AG04450 (cell line): ENCODE data around the gene DYSF. TPM values are rescaled to one million over a fixed set of nuclear protein-coding genes. Genes with fewer than 3 reads are reported as not detected.

Experiments used
- CTCF ChIA-PET: fragments of 300-600, 350-600 bp; formaldehyde crosslinking; extraction: SDS; loops from one replicate; lab custom pipeline; 2022; ENCODE audit warnings: antibody characterized with exemption, inconsistent platforms; lab: Charles Lee
- POLR2A ChIA-PET: fragments of 350-600 bp; formaldehyde crosslinking; extraction: SDS; loops from one replicate; lab custom pipeline; 2021; ENCODE audit warnings: antibody characterized with exemption, inconsistent platforms; lab: Yijun Ruan, JAX
- DNase-seq: peaks from one replicate; pipeline ENCODE4 v3.0.0-alpha.2; 2011; ENCODE audit warnings: low read depth, low spot score
- H3K27ac ChIP-seq: one replicate; pipeline ENCODE4 v1.5.1; 2012; ENCODE audit warnings: low read depth, low read length, control low read depth
- H3K27me3 ChIP-seq: one replicate; pipeline ENCODE4 v1.6.0; 2012; ENCODE audit warnings: low read length; ENCODE audit not compliant: control insufficient read depth, insufficient read depth
- H3K4me3 ChIP-seq: 2 replicates; pipeline ENCODE4 v1.5.1; 2011; ENCODE audit warnings: mild to moderate bottlenecking, low read depth, low read length, control low read depth
- H3K9me3 ChIP-seq: 2 replicates; pipeline ENCODE4 v1.5.1; 2012; ENCODE audit warnings: low read length; ENCODE audit not compliant: control insufficient read depth, insufficient read depth
- polyA plus RNA-seq: library from polyadenylated mRNA; depleted of rRNA; stranded (reverse); fragments of >200 nt; gene quantifications from 2 replicates; pipeline ENCODE4 v1.2.3, GENCODE V29; 2011
- TF ChIP-seq, protein P1 (sequence below): IDR thresholded peaks from 2 replicates; pipeline ENCODE4 v1.5.1; 2011; ENCODE audit warnings: low read depth, low read length, control low read depth, inconsistent platforms

The DYSF gene
- polyA plus RNA-seq, 1 experiment: 0.07 TPM

DNA sequence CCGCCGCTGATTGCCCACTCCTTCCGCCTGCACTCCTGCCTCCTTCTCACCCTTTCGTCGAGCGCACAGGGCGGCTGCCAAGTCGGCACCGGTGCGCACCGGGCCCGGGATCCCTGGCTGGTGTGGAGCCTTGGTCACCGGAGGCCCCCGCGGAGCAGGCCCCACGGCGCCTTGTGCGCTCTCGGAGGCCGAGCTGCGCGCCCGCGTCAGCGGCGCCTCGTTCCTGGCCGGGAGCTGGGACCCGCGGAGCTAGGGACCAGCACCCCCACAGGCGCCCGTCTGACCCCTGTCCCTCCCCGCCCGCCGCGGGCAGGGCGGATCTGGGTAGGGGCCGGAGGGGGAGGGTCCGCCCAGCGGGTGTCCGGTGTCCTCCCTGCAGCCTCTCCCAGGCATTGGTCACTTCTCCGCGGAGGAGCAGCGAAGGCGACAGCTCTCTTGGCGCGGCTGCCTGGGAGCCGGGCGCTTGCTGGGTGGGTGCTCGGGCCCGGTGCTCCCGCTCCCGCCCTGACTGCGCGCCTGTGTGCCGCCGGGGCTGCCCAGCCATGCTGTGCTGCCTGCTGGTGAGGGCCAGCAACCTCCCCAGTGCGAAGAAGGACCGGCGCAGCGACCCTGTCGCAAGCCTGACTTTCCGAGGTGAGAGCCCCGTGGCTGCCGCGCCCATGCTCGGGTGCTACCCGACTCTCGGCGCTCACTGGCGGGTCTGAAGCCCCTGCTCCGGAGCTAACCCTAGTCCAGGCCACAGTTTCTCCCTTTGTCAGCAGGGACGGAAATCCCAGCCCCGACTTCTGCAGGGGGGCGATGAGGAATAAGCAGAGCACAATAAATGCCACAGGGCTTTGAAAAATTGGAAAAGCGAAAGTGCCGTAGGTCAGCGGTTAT lies 13.2 kb downstream of the DYSF start:
- POLR2A ChIA-PET: no interaction called here
- peaks cover 16% of the 10 kb centered on the region for H3K9me3 ChIP-seq
- H3K4me3 ChIP-seq: peak overlapping the region; percentile 61
- CTCF ChIA-PET: interaction anchor here (0.9 to 1.5 kb wide), 2 partner anchors 135 to 136 kb away, joined by 3 read pairs; partner anchors contain the start of gene ZNF638
- TF ChIP-seq, protein P1, sequence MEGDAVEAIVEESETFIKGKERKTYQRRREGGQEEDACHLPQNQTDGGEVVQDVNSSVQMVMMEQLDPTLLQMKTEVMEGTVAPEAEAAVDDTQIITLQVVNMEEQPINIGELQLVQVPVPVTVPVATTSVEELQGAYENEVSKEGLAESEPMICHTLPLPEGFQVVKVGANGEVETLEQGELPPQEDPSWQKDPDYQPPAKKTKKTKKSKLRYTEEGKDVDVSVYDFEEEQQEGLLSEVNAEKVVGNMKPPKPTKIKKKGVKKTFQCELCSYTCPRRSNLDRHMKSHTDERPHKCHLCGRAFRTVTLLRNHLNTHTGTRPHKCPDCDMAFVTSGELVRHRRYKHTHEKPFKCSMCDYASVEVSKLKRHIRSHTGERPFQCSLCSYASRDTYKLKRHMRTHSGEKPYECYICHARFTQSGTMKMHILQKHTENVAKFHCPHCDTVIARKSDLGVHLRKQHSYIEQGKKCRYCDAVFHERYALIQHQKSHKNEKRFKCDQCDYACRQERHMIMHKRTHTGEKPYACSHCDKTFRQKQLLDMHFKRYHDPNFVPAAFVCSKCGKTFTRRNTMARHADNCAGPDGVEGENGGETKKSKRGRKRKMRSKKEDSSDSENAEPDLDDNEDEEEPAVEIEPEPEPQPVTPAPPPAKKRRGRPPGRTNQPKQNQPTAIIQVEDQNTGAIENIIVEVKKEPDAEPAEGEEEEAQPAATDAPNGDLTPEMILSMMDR: no peak
- DNase-seq: no peak
- H3K27ac ChIP-seq: no peak overlapping the region
- H3K27me3 ChIP-seq: peaks cover 66% of the 10 kb centered on the region

DNA sequence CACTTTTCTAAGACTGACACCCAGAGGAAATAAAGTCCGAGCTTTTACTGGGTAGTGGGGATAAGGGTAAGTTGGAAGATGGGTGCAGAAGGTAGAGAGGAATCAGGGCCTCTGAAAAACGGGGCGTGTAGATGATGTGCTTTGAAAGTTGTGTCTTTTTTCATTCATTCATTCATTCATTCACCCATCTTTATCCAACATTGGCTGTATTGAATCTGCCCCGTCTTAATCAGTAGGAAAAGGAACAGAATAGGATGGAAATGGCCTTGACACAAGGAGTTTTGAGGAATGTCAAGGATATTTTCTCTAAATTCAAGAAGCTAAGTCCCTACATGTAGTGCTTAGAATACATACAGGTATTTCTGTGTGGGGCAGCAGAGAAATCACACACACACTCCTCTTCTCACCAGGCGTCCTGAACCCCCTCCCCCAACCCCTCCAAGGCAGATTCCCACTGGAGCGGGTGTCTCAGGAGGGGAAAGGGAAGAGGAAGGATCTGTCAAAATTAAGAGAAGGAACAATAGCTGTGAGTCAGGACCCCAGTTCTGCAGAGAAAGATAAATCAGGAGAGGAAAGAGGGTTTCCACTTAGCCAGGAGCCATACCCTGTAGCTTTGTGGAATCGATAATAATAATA lies 13.9 kb downstream of the DYSF start:
- ChIA-PET POLR2A (no interaction called here), CTCF (interaction anchor here (0.9 to 1.5 kb wide), 4 partner anchors 8 to 137 kb away, joined by 3 to 5 read pairs (median 3); partner anchors contain the start of gene ZNF638)
- no peak overlapping the region for H3K27ac ChIP-seq
- TF ChIP-seq, protein P1: no peak
- H3K9me3 ChIP-seq: peaks cover 11% of the 10 kb centered on the region
- peak overlapping the region; percentile 61 for H3K4me3 ChIP-seq
- no peak for DNase-seq
- peaks cover 64% of the 10 kb centered on the region for H3K27me3 ChIP-seq

DNA sequence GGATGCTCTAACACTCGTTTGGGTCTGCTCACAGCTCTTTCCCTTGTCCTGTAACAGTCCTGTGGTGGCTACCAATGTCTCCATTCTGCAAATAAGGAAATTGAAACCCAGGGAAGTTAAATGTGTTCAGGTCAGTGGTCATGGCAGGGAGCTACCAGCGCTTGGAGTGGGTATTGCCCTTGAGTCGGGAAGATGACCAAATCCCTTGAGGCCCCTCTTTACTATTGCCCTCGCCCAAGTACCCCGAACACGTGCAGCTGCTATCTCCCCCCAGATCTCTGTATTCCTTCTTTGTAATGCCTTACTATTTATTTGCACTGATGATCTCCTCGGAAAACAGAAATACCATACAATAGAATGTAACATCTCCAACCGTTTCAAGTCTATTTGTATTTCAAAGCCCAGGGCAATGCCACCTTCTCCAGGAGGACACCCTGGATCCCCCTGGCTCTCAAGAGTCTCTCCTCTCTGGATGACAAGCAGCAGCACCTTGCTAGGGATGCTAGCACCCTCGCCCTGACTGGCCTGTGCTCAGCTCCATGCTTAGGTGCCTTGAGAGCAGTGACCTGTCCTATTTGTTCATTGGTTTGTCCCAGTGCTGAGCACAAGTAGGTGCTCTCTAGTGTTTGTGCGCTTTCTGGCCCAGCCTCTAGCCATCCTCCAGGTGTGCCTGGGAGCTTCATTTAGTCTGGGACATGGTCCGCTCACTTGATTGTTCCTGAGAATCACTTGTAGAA lies 15.1 kb downstream of the DYSF start:
- Histone ChIP-seq H3K27me3 (peaks cover 56% of the 10 kb centered on the region), H3K9me3 (no peaks in the 10 kb centered on the region; the same call in 1 of the 2 replicates), H3K4me3 (no peak overlapping the region), H3K27ac (no peak overlapping the region)
- DNase-seq: no peak
- TF ChIP-seq, protein P1: no peak
- ChIA-PET CTCF (interaction anchor here (0.9 to 1.2 kb wide), 4 partner anchors 9 to 168 kb away, joined by 3 to 5 read pairs (median 4); partner anchors contain the start of gene ZNF638), POLR2A (no interaction called here)

DNA sequence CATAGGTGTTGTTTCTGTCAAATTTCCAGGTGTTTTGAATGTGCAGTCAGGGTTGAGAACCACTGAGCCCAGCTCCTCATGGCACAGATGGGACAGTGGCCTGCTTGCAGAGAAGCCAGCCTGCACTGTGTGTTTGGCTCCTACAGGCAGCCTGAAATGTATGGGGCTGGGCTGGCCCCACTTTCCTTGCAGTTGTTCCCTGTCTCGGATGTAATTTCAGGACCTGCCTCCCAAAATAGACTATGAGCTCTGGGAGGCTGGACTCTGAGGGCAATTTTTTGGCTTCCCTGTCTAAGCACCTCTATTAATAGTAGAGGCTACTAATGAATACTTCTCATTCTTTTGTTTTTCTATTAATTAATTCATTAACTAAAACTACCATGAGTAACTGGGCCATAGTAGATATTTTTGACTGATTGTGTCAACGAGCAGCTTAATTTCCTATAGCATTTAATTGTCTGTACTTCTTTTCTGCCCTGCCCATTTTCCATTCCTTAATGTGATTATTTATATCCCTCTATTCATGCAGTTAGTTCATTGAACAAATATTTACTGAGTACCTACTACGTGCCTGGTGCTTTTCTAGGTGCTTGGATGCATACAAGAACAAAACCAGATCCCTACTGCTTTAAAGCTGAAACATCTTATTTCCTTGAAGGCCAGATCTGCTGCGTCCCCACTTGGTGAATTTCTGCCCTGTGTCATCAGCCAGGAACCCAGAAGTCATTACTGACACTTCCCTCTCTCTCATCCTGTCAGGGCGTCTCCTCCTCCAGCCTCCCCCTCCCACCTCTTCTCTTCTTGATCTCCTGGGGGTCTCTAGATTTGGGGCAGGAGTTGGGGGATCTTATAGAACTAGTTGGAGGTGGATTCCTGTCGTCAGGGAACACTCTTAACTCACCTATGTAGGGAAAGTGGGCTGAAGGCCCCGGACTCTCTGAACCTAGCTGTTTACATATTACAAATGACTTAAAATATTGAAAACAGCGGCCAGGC lies 16.3 kb downstream of the DYSF start:
- Histone ChIP-seq H3K4me3 (no peak overlapping the region), H3K9me3 (no peaks in the 10 kb centered on the region), H3K27ac (no peak overlapping the region), H3K27me3 (peaks cover 45% of the 10 kb centered on the region)
- no peak for DNase-seq
- ChIA-PET CTCF (interaction anchor here (1.2 to 1.8 kb wide), 2 partner anchors 9 to 170 kb away, joined by 4 to 7 read pairs; no protein-coding TSS in a partner anchor), POLR2A (no interaction called here)
- TF ChIP-seq, protein P1: no peak
